ENCODE results near the gene BCAS3. TPM values are rescaled to one million over a fixed set of nuclear protein-coding genes. Genes with fewer than 3 reads are reported as not detected.

The BCAS3 gene
- total and polyA plus RNA-seq, 9 donors, result 9.4 to 37.0 (median 21.6) TPM

GRCh38 chr17:61132524-61132923, 454.9 kb downstream of the BCAS3 start:
- no peaks in the 10 kb centered on the region for H3K9me3 ChIP-seq
- intact Hi-C loops (cut with DNase I), result no loop called here
- H3K4me3 ChIP-seq, result no peak overlapping the region
- DNase-seq, result no peak
- TF ChIP-seq CTCF (IDR thresholded peaks at IDR 0.05) (no peak), POLR2A (IDR thresholded peaks at IDR 0.05) (no peak), EP300 (IDR thresholded peaks at IDR 0.05) (no peak)
- no peaks in the 10 kb centered on the region for H3K4me1 ChIP-seq (ENCODE audit: insufficient read depth)
- no peak overlapping the region for H3K27ac ChIP-seq
- no peaks in the 10 kb centered on the region for H3K36me3 ChIP-seq
- 92 to 97% (median 95%) methylated on average over 4 of the region's 4 CpGs for WGBS, 3 donors
- H3K27me3 ChIP-seq, result no peaks in the 10 kb centered on the region

- TF ChIP-seq EP300 (IDR thresholded peaks at IDR 0.05) (no peak), POLR2A (IDR thresholded peaks at IDR 0.05) (no peak), CTCF (IDR thresholded peaks at IDR 0.05) (no peak)
- H3K9me3 ChIP-seq, result no peaks in the 10 kb centered on the region
- H3K27me3 ChIP-seq, result no peaks in the 10 kb centered on the region
- no peak for DNase-seq
- H3K4me3 ChIP-seq, result no peak overlapping the region
- H3K36me3 ChIP-seq, result no peaks in the 10 kb centered on the region
- intact Hi-C loops (cut with DNase I), result no loop called here
- WGBS, 3 donors, result 97 to 100% (median 97%) methylated on average over 1 of the region's 1 CpG
- H3K4me1 ChIP-seq (ENCODE audit: insufficient read depth), result no peaks in the 10 kb centered on the region
- H3K27ac ChIP-seq, result no peak overlapping the region
These were observed 456.2 kb downstream of the BCAS3 start for GRCh38 chr17:61133853-61134252.

GRCh38 chr17:61134551-61135235, 457.0 kb downstream of the BCAS3 start:
- no peak overlapping the region for H3K4me3 ChIP-seq
- no peaks in the 10 kb centered on the region for H3K36me3 ChIP-seq
- H3K4me1 ChIP-seq (ENCODE audit: insufficient read depth), result no peaks in the 10 kb centered on the region
- no peak overlapping the region for H3K27ac ChIP-seq
- TF ChIP-seq CTCF (IDR thresholded peaks at IDR 0.05), result no peak
- TF ChIP-seq POLR2A (IDR thresholded peaks at IDR 0.05), result no peak
- intact Hi-C loops (cut with DNase I), result no loop called here
- DNase-seq, result no peak
- no peaks in the 10 kb centered on the region for H3K9me3 ChIP-seq
- WGBS, 3 donors, result 81 to 90% (median 84%) methylated on average over 6 of the region's 6 CpGs
- no peaks in the 10 kb centered on the region for H3K27me3 ChIP-seq

GRCh38 chr17:61135782-61136181, 458.1 kb downstream of the BCAS3 start:
- intact Hi-C loops (cut with DNase I), result no loop called here
- Histone ChIP-seq H3K27me3 (no peaks in the 10 kb centered on the region), H3K4me1 (ENCODE audit: insufficient read depth) (no peaks in the 10 kb centered on the region), H3K27ac (no peak overlapping the region), H3K36me3 (no peaks in the 10 kb centered on the region), H3K4me3 (no peak overlapping the region), H3K9me3 (no peaks in the 10 kb centered on the region)
- DNase-seq, result no peak
- WGBS, 3 donors, result 73 to 84% (median 83%) methylated on average over 14 of the region's 14 CpGs
- no peak for TF ChIP-seq CTCF (IDR thresholded peaks at IDR 0.05)
- no peak for TF ChIP-seq EP300 (IDR thresholded peaks at IDR 0.05)
- no peak for TF ChIP-seq POLR2A (IDR thresholded peaks at IDR 0.05)

Measured in ovary (tissue), 9 donors.